Measurements from ENCODE around the gene EEF2. TPM values are rescaled to one million over a fixed set of nuclear protein-coding genes. Genes with fewer than 3 reads are reported as not detected.

Gene EEF2
- total RNA-seq, 4 donors from 2014 or later = 1,210 to 2,054 (median 1,565) TPM

GRCh38 chr19:3964256-3965194 lies 20.7 kb downstream of the EEF2 start:
- no peak for DNase-seq
- H3K27me3 ChIP-seq = no peaks in the 10 kb centered on the region
- no peak for TF ChIP-seq POLR2A (IDR thresholded peaks at IDR 0.05)
- peaks cover 10 to 41% (median 33%) of the 10 kb centered on the region in 3 donors for H3K4me1 ChIP-seq
- H3K9me3 ChIP-seq = no peaks in the 10 kb centered on the region
- H3K4me3 ChIP-seq = no peak overlapping the region
- peaks cover 36 to 91% (median 51%) of the 10 kb centered on the region in 3 donors for H3K36me3 ChIP-seq
- peak overlapping the region in 2 of 4 donors; percentile 5 to 6 for H3K27ac ChIP-seq
- 89 to 94% methylated on average over 15 to 22 of the region's 60 CpGs for whole genome bisulfite sequencing, 2 donors
- intact Hi-C loops (cut with DNase I) = no loop called here

GRCh38 chr19:3963458-3964255 lies 21.6 kb downstream of the EEF2 start:
- 80 to 93% methylated on average over 1 to 14 of the region's 35 CpGs for WGBS, 2 donors
- H3K27ac ChIP-seq = no peak overlapping the region
- intact Hi-C loops (cut with DNase I) = no loop called here

GRCh38 chr19:3961007-3961406 lies 24.3 kb downstream of the EEF2 start:
- DNase-seq = no peak
- H3K9me3 ChIP-seq = no peaks in the 10 kb centered on the region
- peaks cover 0 to 10% (median 0%) of the 10 kb centered on the region in 3 donors for H3K4me1 ChIP-seq
- WGBS, 2 donors = 96 to 100% methylated on average over 3 to 4 of the region's 24 CpGs
- no peak overlapping the region for H3K27ac ChIP-seq
- TF ChIP-seq, protein P1, sequence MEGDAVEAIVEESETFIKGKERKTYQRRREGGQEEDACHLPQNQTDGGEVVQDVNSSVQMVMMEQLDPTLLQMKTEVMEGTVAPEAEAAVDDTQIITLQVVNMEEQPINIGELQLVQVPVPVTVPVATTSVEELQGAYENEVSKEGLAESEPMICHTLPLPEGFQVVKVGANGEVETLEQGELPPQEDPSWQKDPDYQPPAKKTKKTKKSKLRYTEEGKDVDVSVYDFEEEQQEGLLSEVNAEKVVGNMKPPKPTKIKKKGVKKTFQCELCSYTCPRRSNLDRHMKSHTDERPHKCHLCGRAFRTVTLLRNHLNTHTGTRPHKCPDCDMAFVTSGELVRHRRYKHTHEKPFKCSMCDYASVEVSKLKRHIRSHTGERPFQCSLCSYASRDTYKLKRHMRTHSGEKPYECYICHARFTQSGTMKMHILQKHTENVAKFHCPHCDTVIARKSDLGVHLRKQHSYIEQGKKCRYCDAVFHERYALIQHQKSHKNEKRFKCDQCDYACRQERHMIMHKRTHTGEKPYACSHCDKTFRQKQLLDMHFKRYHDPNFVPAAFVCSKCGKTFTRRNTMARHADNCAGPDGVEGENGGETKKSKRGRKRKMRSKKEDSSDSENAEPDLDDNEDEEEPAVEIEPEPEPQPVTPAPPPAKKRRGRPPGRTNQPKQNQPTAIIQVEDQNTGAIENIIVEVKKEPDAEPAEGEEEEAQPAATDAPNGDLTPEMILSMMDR (IDR thresholded peaks at IDR 0.05) = no peak
- TF ChIP-seq POLR2A (IDR thresholded peaks at IDR 0.05) = no peak
- no peak overlapping the region for H3K4me3 ChIP-seq
- no peaks in the 10 kb centered on the region for H3K27me3 ChIP-seq
- H3K36me3 ChIP-seq = peaks cover 51 to 100% (median 62%) of the 10 kb centered on the region in 3 donors
- intact Hi-C loops (cut with DNase I) = no loop called here

More at GRCh38 chr19:3963458-3964255, 21.6 kb downstream of the EEF2 start:
- DNase-seq = no peak
- no peaks in the 10 kb centered on the region for H3K9me3 ChIP-seq
- peaks cover 45 to 100% (median 60%) of the 10 kb centered on the region in 3 donors for H3K36me3 ChIP-seq
- TF ChIP-seq, protein P1 (IDR thresholded peaks at IDR 0.05) = no peak
- no peak for TF ChIP-seq POLR2A (IDR thresholded peaks at IDR 0.05)
- peaks cover 4 to 33% (median 25%) of the 10 kb centered on the region in 3 donors for H3K4me1 ChIP-seq
- no peaks in the 10 kb centered on the region for H3K27me3 ChIP-seq
- no peak overlapping the region for H3K4me3 ChIP-seq

GRCh38 chr19:3959766-3960131 lies 25.5 kb downstream of the EEF2 start:
- 70 to 80% methylated on average over 1 to 4 of the region's 15 CpGs for WGBS, 2 donors
- Histone ChIP-seq H3K9me3 (no peaks in the 10 kb centered on the region), H3K27ac (no peak overlapping the region), H3K36me3 (peaks cover 51 to 94% (median 62%) of the 10 kb centered on the region in 3 donors), H3K4me1 (peaks cover 0 to 7% (median 0%) of the 10 kb centered on the region in 3 donors), H3K27me3 (no peaks in the 10 kb centered on the region), H3K4me3 (no peak overlapping the region)
- no peak for DNase-seq
- intact Hi-C loops (cut with DNase I) = no loop called here
- TF ChIP-seq, protein P1 (IDR thresholded peaks at IDR 0.05) = no peak
- no peak for TF ChIP-seq POLR2A (IDR thresholded peaks at IDR 0.05)

GRCh38 chr19:3958836-3959765 lies 26.2 kb downstream of the EEF2 start:
- peaks cover 0 to 10% (median 2%) of the 10 kb centered on the region in 3 donors for H3K4me1 ChIP-seq
- peaks cover 51 to 87% (median 58%) of the 10 kb centered on the region in 3 donors for H3K36me3 ChIP-seq
- H3K9me3 ChIP-seq = no peaks in the 10 kb centered on the region
- no peak for TF ChIP-seq POLR2A (IDR thresholded peaks at IDR 0.05)
- TF ChIP-seq, protein P1 (IDR thresholded peaks at IDR 0.05) = no peak
- no peak overlapping the region for H3K4me3 ChIP-seq
- 96% methylated on average over 22 to 33 of the region's 86 CpGs for WGBS, 2 donors
- intact Hi-C loops (cut with DNase I) = no loop called here
- no peak for DNase-seq
- no peaks in the 10 kb centered on the region for H3K27me3 ChIP-seq
- no peak overlapping the region for H3K27ac ChIP-seq
